Upper lobe of left lung (tissue), 6 donors: Measurements from ENCODE around the gene SLC26A11. TPM values are rescaled to one million over a fixed set of nuclear protein-coding genes. Genes with fewer than 3 reads are reported as not detected.
"Not testable (repeated sequence)": the region's sequence is repeated elsewhere in the genome, so short reads cannot be mapped to it uniquely, and the experiment has no call there.

Experiments
- ATAC-seq, 2 donors: fragments of 200-7000 bp; cut with Tn5 transposase; one replicate each; pipeline ENCODE4 v1.9.1; 2022; ENCODE audit warnings: mild to moderate bottlenecking in 2 of 2, moderate library complexity in 2 of 2; ENCODE audit not compliant: low FRiP score in 2 of 2
- DNase-seq, 2 donors: peaks; one replicate each; pipeline ENCODE4 v3.0.0-alpha.2; 2019 to 2020
- H3K27ac ChIP-seq, 4 donors: fragments of 200-600 bp; sonication (generic); one replicate each; pipeline ENCODE4 v1.5.1; 2016 to 2019
- H3K27me3 ChIP-seq, 4 donors: fragments of 200-600 bp; sonication (generic); one replicate each; pipeline ENCODE4 v1.5.1; 2017 to 2019
- H3K36me3 ChIP-seq, 4 donors: fragments of 200-600 bp; sonication (generic); one replicate each; pipeline ENCODE4 v1.5.1; 2016 to 2019
- H3K4me1 ChIP-seq, 4 donors: fragments of 200-600 bp; sonication (generic); one replicate each; pipeline ENCODE4 v1.5.1; 2018 to 2019
- H3K4me3 ChIP-seq, 4 donors: fragments of 200-600 bp; sonication (generic); one replicate each; pipeline ENCODE4 v1.5.1; 2017 to 2019; ENCODE audit warnings: mild to moderate bottlenecking in 2 of 4, moderate library complexity in 1 of 4
- H3K9me3 ChIP-seq, 4 donors: fragments of 200-600 bp; sonication (generic); one replicate each; pipeline ENCODE4 v1.5.1; 2018 to 2019
- CTCF ChIP-seq, 6 experiments: fragments of 450-650 bp in 4 of 6; fragments of 200-600 bp in 2 of 6; sonication (generic) in 2 of 6; IDR thresholded peaks; one replicate each; pipeline ENCODE4 v1.5.1; 2016 to 2019; ENCODE audit warnings: antibody characterized with exemption in 6 of 6
- EP300 ChIP-seq, 4 donors: sonication (generic); formaldehyde crosslinking; IDR thresholded peaks; one replicate each; pipeline ENCODE4 v1.5.1; 2017; ENCODE audit warnings: antibody characterized with exemption in 4 of 4, control low read depth in 2 of 4
- POLR2A ChIP-seq, 4 donors: fragments of 450-650 bp; IDR thresholded peaks; one replicate each; pipeline ENCODE4 v1.5.1; 2016 to 2017; ENCODE audit warnings: antibody characterized with exemption in 4 of 4, mild to moderate bottlenecking in 2 of 4
- POLR2AphosphoS5 ChIP-seq, 2 donors: sonication (generic); formaldehyde crosslinking; IDR thresholded peaks; one replicate each; pipeline ENCODE4 v1.5.1; 2017; ENCODE audit warnings: antibody characterized with exemption in 2 of 2
- WGBS, 2 donors: methylation state at CpG; one replicate each; pipeline ENCODE4 v1.1.5; 2017 to 2018; 5-methylcytosine and 5-hydroxymethylcytosine counted together
- total RNA-seq, 6 donors: library from RNA; depleted of rRNA in 4 of 6; stranded (reverse); fragments of >200 nt in 4 of 6; gene quantifications; one replicate each; pipeline versions ENCODE4 v1.1.0 to v1.2.1, GENCODE V29; 2016 to 2021
- donor health status: DM: no; HTN: no; CAD: no; lungs with moderate emphysema.
- donor health status: DM: no; HTN: yes; CAD: no; lungs with severe emphysema.

Gene SLC26A11
- total RNA-seq, 6 donors from 2014 or later: 14.8 to 162 (median 43.1) TPM

GRCh38 chr17:80237386-80237785 lies 17.2 kb downstream of the SLC26A11 start:
- H3K9me3 ChIP-seq: peaks cover 7 to 14% (median 9%) of the 10 kb centered on the region in 4 donors
- TF ChIP-seq POLR2A (IDR thresholded peaks at IDR 0.05): no peak
- TF ChIP-seq CTCF (IDR thresholded peaks at IDR 0.05): no peak
- TF ChIP-seq POLR2AphosphoS5 (IDR thresholded peaks at IDR 0.05): no peak
- TF ChIP-seq EP300 (IDR thresholded peaks at IDR 0.05): no peak
- no peaks in the 10 kb centered on the region for H3K27me3 ChIP-seq
- ATAC-seq (no peak), DNase-seq (no peak)
- H3K36me3 ChIP-seq: peaks cover 5 to 75% (median 48%) of the 10 kb centered on the region in 4 donors
- H3K4me3 ChIP-seq: no peak overlapping the region
- no peaks in the 10 kb centered on the region for H3K4me1 ChIP-seq
- 95 to 97% methylated on average over 9 to 10 of the region's 10 CpGs for WGBS, 2 donors
- no peak overlapping the region for H3K27ac ChIP-seq

DNA sequence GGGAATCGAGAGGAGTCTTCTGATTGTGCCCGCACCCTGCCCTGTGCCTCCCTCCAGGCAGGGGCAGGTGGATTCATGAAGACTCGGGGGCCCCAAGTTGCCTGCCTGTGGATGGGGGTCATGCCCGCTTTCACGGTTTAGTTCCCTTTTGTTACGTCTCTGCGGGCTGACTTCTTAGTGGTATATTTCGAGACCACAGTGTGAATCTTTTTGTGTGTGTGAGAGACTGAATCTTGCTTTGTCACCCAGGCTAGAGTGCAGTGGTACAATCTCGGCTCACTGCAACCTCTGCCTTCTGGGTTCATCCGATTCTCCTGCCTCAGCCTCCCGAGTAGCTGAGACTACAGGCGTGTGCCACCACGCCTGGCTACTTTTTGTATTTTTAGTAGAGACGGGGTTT lies 22.3 kb downstream of the SLC26A11 start:
- 82 to 89% methylated on average over 14 of the region's 14 CpGs for WGBS, 2 donors
- Histone ChIP-seq H3K4me3 (no peak overlapping the region), H3K4me1 (no peaks in the 10 kb centered on the region), H3K27ac (no peak overlapping the region), H3K9me3 (no peaks in the 10 kb centered on the region), H3K36me3 (peaks cover 6 to 70% (median 55%) of the 10 kb centered on the region in 4 donors), H3K27me3 (no peaks in the 10 kb centered on the region)
- DNase-seq (no peak), ATAC-seq (no peak)
- TF ChIP-seq POLR2A (IDR thresholded peaks at IDR 0.05) (no peak), CTCF (IDR thresholded peaks at IDR 0.05) (no peak), POLR2AphosphoS5 (IDR thresholded peaks at IDR 0.05) (no peak), EP300 (IDR thresholded peaks at IDR 0.05) (no peak)

DNA sequence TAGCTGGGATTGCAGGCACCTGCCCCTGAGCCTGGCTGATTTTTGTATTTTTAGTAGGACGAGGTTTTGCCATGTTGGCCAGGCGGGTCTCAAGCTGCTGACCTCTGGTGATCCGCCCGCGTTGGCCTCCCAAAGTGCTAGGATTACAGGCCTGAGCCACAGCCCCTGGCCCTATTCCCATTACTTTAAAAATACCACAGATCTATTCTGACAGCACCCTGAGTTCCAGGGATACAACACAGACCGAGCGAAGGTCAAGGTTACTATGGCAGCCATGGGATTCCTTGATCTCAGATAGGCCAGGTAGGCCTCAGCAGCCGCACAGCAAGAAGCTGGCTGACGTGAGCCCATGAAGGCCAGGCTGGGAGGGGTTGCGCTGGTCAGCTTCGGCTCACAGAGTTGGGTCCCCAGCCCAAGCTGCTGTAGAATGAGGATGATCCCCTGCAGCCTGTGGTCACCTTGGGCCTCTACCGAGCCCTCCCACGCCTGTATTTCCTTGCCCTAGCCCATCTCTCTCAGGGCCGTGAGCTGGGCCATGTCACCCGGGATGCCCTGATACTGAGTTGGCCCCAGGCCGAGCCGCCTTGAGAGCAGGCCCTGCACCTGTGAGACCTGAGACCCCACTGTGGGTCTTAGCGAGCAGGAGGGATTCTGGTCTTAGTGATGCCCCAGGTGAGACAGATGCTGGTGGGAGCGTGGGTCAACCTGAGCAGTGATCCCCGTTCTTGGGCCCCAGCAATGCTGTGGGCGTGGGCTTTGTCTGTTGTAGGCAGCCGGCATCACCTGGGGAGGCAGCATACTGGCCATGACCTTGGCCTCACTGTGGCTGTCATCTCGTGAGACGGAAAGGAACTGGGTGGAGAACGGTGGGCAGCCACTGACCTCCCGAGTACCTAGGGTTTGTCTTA lies 23.6 kb downstream of the SLC26A11 start:
- peak in 1 of 2 donors; percentile 44 for DNase-seq
- no peaks in the 10 kb centered on the region for H3K4me1 ChIP-seq
- WGBS, 2 donors: 94 to 97% methylated on average over 15 to 25 of the region's 26 CpGs
- H3K27ac ChIP-seq: no peak overlapping the region
- TF ChIP-seq POLR2A (IDR thresholded peaks at IDR 0.05) (no peak), EP300 (IDR thresholded peaks at IDR 0.05) (no peak), CTCF (IDR thresholded peaks at IDR 0.05) (no peak), POLR2AphosphoS5 (IDR thresholded peaks at IDR 0.05) (no peak)
- peaks cover 4 to 70% (median 50%) of the 10 kb centered on the region in 4 donors for H3K36me3 ChIP-seq
- no peaks in the 10 kb centered on the region for H3K9me3 ChIP-seq
- no peaks in the 10 kb centered on the region for H3K27me3 ChIP-seq
- ATAC-seq: no peak
- no peak overlapping the region for H3K4me3 ChIP-seq

- not testable (repeated sequence) for H3K27me3 ChIP-seq, H3K9me3 ChIP-seq, H3K4me1 ChIP-seq, H3K27ac ChIP-seq, DNase-seq, ATAC-seq, H3K4me3 ChIP-seq
- H3K36me3 ChIP-seq: peaks cover 9 to 76% (median 53%) of the 10 kb centered on the region in 4 donors
- 91 to 93% methylated on average over 6 of the region's 6 CpGs for WGBS, 2 donors
These were observed 24.2 kb downstream of the SLC26A11 start for GRCh38 chr17:80244448-80244847.

DNA sequence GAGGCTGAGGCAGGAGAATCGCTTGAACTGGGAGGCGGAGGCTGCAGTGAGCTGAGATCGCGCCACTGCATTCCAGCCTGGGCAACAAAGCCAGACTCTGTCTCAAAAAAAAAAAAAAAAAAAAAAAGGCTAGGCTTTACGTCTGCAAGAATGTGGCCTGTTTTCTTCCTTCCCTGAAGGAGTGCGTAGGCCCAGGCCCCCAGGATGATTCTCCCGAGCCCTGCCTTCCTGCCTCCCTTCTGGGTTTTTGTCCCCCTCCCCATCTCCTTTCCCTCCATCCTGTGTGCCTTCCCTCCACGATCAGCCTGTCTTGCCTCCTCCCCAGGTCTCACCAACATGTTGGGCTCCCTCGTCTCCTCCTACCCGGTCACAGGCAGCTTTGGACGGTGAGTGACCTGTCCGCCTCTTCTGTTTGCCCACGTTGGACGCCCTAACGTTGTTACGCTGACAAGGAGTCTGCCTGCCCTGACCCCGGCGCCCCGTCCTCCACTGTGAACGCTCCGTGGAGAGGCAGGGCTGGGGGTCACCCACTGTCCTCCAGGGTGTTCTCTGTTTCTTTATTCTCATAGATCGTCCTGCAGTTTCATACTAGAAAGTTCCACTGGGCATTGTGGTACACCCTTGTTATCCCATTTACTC lies 24.8 kb downstream of the SLC26A11 start:
- Histone ChIP-seq H3K36me3 (peaks cover 9 to 76% (median 53%) of the 10 kb centered on the region in 4 donors), H3K27me3 (no peaks in the 10 kb centered on the region), H3K27ac (no peak overlapping the region), H3K9me3 (no peaks in the 10 kb centered on the region), H3K4me1 (no peaks in the 10 kb centered on the region), H3K4me3 (no peak overlapping the region)
- WGBS, 2 donors: 90% methylated on average over 22 of the region's 22 CpGs
- ATAC-seq (no peak), DNase-seq (peak in 1 of 2 donors; percentile 53)
- TF ChIP-seq CTCF (IDR thresholded peaks at IDR 0.05): no peak
